NB4 (cell line): ENCODE results near the gene RPL10.
"Not testable (repeated sequence)": the region's sequence is repeated elsewhere in the genome, so short reads cannot be mapped to it uniquely, and the experiment has no call there.

Source experiments
- CTCF ChIP-seq: IDR thresholded peaks from one replicate; pipeline ENCODE4 v1.5.1; 2012; ENCODE audit warnings: low read depth, low read length
- MYC ChIP-seq: IDR thresholded peaks from 2 replicates; pipeline ENCODE4 v1.6.1; 2011; ENCODE audit warnings: low read depth, low read length
- POLR2A ChIP-seq: IDR thresholded peaks from 2 replicates; pipeline ENCODE4 v1.6.1; 2011; ENCODE audit warnings: mild to moderate bottlenecking; ENCODE audit not compliant: insufficient read length; ENCODE audit errors: extremely low read depth
- TF ChIP-seq, protein P1 (sequence below): IDR thresholded peaks from 2 replicates; pipeline ENCODE4 v1.6.1; 2011; ENCODE audit warnings: low read depth, low read length

GRCh38 chrX:154396363-154396762 is 1.8 kb upstream of the RPL10 start:
- not testable (repeated sequence) for TF ChIP-seq CTCF, POLR2A, MYC
- TF ChIP-seq, protein P1, sequence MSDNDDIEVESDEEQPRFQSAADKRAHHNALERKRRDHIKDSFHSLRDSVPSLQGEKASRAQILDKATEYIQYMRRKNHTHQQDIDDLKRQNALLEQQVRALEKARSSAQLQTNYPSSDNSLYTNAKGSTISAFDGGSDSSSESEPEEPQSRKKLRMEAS, result not testable (repeated sequence)
